Vagina (tissue), 2 donors: ENCODE measurements around the gene BGLAP. TPM values are rescaled to one million over a fixed set of nuclear protein-coding genes. Genes with fewer than 3 reads are reported as not detected.

ENCODE experiments used
- DNase-seq, 2 donors: peaks; one replicate each; pipeline ENCODE4 v3.0.0-alpha.2; 2017; ENCODE audit errors: extremely low spot score in 2 of 2
- H3K27ac ChIP-seq: fragments of 200-600 bp; sonication (generic); one replicate; pipeline ENCODE4 v1.5.1; 2019
- H3K27me3 ChIP-seq: fragments of 200-600 bp; sonication (generic); one replicate; pipeline ENCODE4 v1.5.1; 2019
- H3K36me3 ChIP-seq, 2 donors: fragments of 200-600 bp; sonication (generic); one replicate each; pipeline ENCODE4 v1.5.1; 2017 to 2019
- H3K4me1 ChIP-seq: fragments of 200-600 bp; sonication (generic); one replicate; pipeline ENCODE4 v1.5.1; 2019
- H3K4me3 ChIP-seq, 2 donors: fragments of 200-600 bp; sonication (generic); 1 replicate in 1 of 2; 2 replicates in 1 of 2; pipeline ENCODE4 v1.5.1; 2016 to 2019
- H3K9me3 ChIP-seq: fragments of 200-600 bp; sonication (generic); one replicate; pipeline ENCODE4 v1.5.1; 2019
- POLR2A ChIP-seq, 2 donors: fragments of 450-650 bp; IDR thresholded peaks; one replicate each; pipeline ENCODE4 v1.6.1; 2017; ENCODE audit warnings: antibody characterized with exemption in 2 of 2, mild to moderate bottlenecking in 2 of 2, moderate library complexity in 2 of 2
- POLR2AphosphoS5 ChIP-seq, 2 donors: sonication (generic); formaldehyde crosslinking; IDR thresholded peaks; one replicate each; pipeline ENCODE4 v1.9.0; 2017; ENCODE audit warnings: antibody characterized with exemption in 2 of 2, mild to moderate bottlenecking in 2 of 2, low read depth in 1 of 2; ENCODE audit not compliant: insufficient read depth in 1 of 2
- intact Hi-C: fragments of 100-400 bp; cut with DNase I; formaldehyde crosslinking; loops from one replicate; pipeline ENCODE4 v1.15.1; 2023
- total RNA-seq: library from RNA; depleted of rRNA; stranded (reverse); fragments of >200 nt; gene quantifications from one replicate; pipeline ENCODE4 v1.2.3, GENCODE V29; 2016
- TF ChIP-seq, protein P1 (sequence below), 3 experiments: fragments of 450-650 bp in 2 of 3; fragments of 200-600 bp in 1 of 3; sonication (generic) in 1 of 3; IDR thresholded peaks; one replicate each; pipeline ENCODE4 v1.5.1; 2017 to 2019; ENCODE audit warnings: antibody characterized with exemption in 3 of 3, mild to moderate bottlenecking in 2 of 3, moderate library complexity in 2 of 3

BGLAP gene
- total RNA-seq, 1 donor from 2014 or later = not detected

DNA sequence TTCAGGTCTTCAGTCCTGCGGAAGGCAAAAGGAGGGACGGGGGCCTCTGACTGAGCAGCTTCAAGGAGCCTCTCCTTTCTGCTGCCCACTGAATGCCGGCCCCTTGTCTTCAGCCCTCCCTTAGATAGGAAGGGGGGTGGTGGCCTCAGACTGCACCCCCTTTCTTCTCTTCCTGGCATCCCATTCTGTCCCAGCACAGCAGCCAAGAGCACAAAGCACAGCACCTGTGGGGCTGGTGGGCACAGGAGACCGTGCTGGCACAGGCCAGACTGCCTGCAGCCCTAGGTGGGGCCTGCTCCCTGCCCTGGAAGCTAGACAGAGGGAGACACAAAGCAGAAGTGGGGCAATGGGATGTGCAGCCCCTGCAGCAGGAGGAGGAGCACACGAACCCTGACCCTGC is 7.6 kb downstream of the BGLAP start:
- intact Hi-C loops = no loop called here
- H3K27ac ChIP-seq = no peak overlapping the region
- no peak for DNase-seq
- H3K4me1 ChIP-seq = peaks cover 32% of the 10 kb centered on the region
- H3K27me3 ChIP-seq = no peaks in the 10 kb centered on the region
- H3K9me3 ChIP-seq = no peaks in the 10 kb centered on the region
- peaks cover 0 to 54% of the 10 kb centered on the region in 2 donors for H3K36me3 ChIP-seq
- no peak overlapping the region for H3K4me3 ChIP-seq
- TF ChIP-seq POLR2A (IDR thresholded peaks at IDR 0.05) (no peak), POLR2AphosphoS5 (IDR thresholded peaks at IDR 0.05; ENCODE audit: insufficient read depth in 1 of 2, low read depth in 1 of 2) (no peak)
- TF ChIP-seq, protein P1, sequence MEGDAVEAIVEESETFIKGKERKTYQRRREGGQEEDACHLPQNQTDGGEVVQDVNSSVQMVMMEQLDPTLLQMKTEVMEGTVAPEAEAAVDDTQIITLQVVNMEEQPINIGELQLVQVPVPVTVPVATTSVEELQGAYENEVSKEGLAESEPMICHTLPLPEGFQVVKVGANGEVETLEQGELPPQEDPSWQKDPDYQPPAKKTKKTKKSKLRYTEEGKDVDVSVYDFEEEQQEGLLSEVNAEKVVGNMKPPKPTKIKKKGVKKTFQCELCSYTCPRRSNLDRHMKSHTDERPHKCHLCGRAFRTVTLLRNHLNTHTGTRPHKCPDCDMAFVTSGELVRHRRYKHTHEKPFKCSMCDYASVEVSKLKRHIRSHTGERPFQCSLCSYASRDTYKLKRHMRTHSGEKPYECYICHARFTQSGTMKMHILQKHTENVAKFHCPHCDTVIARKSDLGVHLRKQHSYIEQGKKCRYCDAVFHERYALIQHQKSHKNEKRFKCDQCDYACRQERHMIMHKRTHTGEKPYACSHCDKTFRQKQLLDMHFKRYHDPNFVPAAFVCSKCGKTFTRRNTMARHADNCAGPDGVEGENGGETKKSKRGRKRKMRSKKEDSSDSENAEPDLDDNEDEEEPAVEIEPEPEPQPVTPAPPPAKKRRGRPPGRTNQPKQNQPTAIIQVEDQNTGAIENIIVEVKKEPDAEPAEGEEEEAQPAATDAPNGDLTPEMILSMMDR (IDR thresholded peaks at IDR 0.05) = no peak

DNA sequence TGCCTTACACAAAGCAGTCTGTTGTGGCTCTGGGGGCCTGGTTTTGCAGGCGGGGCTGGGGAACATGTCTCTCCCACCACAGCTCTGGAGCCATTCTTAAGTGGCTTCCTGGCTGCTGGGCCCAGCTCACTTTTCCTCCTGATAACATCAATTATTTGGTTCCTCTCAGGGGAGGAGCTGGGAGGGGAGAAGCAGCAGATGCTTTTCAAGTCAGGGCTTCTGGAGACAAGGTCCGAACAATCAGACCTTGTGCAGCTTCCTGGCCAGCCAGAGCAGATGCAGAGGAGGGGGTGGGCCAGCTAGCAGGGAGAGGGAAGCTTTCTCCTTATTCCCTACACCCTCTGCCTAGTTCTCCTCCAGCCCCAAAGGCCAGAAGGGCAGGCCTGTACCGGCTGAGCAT is 9.5 kb downstream of the BGLAP start:
- no peak for DNase-seq
- no peak for TF ChIP-seq POLR2A (IDR thresholded peaks at IDR 0.05)
- TF ChIP-seq POLR2AphosphoS5 (IDR thresholded peaks at IDR 0.05; ENCODE audit: insufficient read depth in 1 of 2, low read depth in 1 of 2) = no peak
- TF ChIP-seq, protein P1 (IDR thresholded peaks at IDR 0.05) = no peak
- intact Hi-C loops = no loop called here
- H3K9me3 ChIP-seq = no peaks in the 10 kb centered on the region
- no peak overlapping the region for H3K4me3 ChIP-seq
- H3K36me3 ChIP-seq = peaks cover 0 to 73% of the 10 kb centered on the region in 2 donors
- no peaks in the 10 kb centered on the region for H3K27me3 ChIP-seq
- H3K4me1 ChIP-seq = peaks cover 17% of the 10 kb centered on the region
- H3K27ac ChIP-seq = no peak overlapping the region

DNA sequence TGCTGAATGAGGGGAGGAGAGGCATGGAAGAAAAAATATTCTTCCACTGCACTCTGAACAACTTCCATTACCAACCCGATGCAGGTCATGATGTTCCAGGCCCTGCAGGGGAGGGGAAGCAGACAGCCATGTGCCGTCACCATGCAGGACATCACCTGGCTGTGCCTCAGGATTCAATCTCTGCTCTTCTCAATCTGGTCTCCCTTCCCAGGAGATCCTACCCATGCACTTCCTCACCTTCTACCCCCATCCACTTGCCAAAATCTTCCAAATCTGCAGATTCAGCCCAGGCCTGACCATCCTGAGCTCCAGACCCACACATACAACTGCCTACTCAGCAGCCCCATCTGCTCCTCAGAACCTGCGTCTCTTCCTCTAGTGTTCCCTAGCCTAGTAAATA is 11.7 kb downstream of the BGLAP start:
- Histone ChIP-seq H3K27ac (no peak overlapping the region), H3K4me3 (no peak overlapping the region), H3K4me1 (no peaks in the 10 kb centered on the region), H3K27me3 (no peaks in the 10 kb centered on the region), H3K36me3 (peaks cover 0 to 94% of the 10 kb centered on the region in 2 donors), H3K9me3 (no peaks in the 10 kb centered on the region)
- no peak for DNase-seq
- intact Hi-C loops = no loop called here
- TF ChIP-seq POLR2AphosphoS5 (IDR thresholded peaks at IDR 0.05; ENCODE audit: insufficient read depth in 1 of 2, low read depth in 1 of 2) (no peak), POLR2A (IDR thresholded peaks at IDR 0.05) (no peak)
- TF ChIP-seq, protein P1 (IDR thresholded peaks at IDR 0.05) = no peak

DNA sequence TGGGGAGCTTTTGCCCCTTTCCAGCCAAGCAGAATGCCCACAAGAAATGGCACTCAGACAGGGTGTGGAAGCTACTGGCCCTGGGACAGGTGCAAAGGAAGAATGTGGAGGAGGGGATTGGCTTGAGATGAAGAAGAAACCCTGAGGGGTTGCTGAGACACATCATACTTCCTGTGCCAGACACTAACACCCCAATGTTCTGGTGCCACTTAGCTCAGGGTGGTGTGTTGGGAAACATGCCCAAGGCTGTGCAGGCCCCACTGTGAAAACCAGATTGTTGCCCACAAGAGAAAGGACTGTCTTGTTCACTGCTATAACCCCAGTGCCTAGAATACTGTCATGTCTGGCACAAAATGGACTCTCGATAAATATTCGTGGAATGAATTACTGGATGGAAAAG is 15.7 kb downstream of the BGLAP start:
- no peaks in the 10 kb centered on the region for H3K9me3 ChIP-seq
- H3K27ac ChIP-seq = no peak overlapping the region
- peaks cover 0 to 90% of the 10 kb centered on the region in 2 donors for H3K36me3 ChIP-seq
- TF ChIP-seq, protein P1 (IDR thresholded peaks at IDR 0.05) = no peak
- TF ChIP-seq POLR2AphosphoS5 (IDR thresholded peaks at IDR 0.05; ENCODE audit: insufficient read depth in 1 of 2, low read depth in 1 of 2) (no peak), POLR2A (IDR thresholded peaks at IDR 0.05) (no peak)
- intact Hi-C loops = no loop called here
- DNase-seq = no peak
- no peaks in the 10 kb centered on the region for H3K4me1 ChIP-seq
- no peaks in the 10 kb centered on the region for H3K27me3 ChIP-seq
- H3K4me3 ChIP-seq = no peak overlapping the region

DNA sequence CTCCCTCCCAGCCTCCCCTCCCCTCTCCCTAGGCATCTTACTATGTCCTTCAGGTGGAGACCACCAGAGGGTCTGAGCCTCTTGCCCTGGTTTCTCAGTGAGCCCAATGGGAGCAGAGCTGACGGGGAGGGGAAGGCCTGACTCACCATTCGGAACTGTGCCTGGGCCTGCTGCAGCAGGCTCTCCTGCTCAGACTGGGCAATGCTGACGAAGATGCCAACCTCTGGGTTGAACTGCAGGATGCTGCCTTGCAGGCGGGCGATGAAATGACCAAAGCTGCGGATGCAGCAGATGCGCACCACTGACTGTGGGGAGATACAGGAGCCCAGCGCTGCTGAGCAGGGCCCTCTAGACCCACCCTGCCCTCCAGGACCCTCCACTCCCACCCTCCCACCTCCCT is 16.9 kb downstream of the BGLAP start:
- Histone ChIP-seq H3K9me3 (no peaks in the 10 kb centered on the region), H3K27ac (no peak overlapping the region), H3K27me3 (no peaks in the 10 kb centered on the region), H3K4me1 (no peaks in the 10 kb centered on the region), H3K4me3 (no peak overlapping the region), H3K36me3 (peaks cover 3 to 91% of the 10 kb centered on the region in 2 donors)
- no peak for DNase-seq
- no peak for TF ChIP-seq POLR2AphosphoS5 (IDR thresholded peaks at IDR 0.05; ENCODE audit: insufficient read depth in 1 of 2, low read depth in 1 of 2)
- TF ChIP-seq POLR2A (IDR thresholded peaks at IDR 0.05) = no peak
- TF ChIP-seq, protein P1 (IDR thresholded peaks at IDR 0.05) = no peak
- intact Hi-C loops = no loop called here
